K562 (cell line): ENCODE results near the gene SPTAN1. TPM values are rescaled to one million over a fixed set of nuclear protein-coding genes. Genes with fewer than 3 reads are reported as not detected.
A peak's percentile ranks its signal among the peaks of the same experiment; 100 is the strongest.

Source experiments
- ATAC-seq: fragments of 200-7000 bp; cut with Tn5 transposase; 3 replicates; pipeline ENCODE4 v1.9.1; 2020; ENCODE audit warnings: moderate library complexity
- BruUV-seq: library from RNA; stranded (reverse); fragments of 400-500 nt; replicated peaks from 2 replicates; lab custom pipeline; 2021; lab: Mats Ljungman, UMichigan
- CTCF ChIA-PET: fragments of 300-600 bp; formaldehyde crosslinking; extraction: SDS; loops from one replicate; lab custom pipeline; 2021; ENCODE audit warnings: low intra/inter-chr PET ratio; lab: Yijun Ruan, JAX
- POLR2A ChIA-PET: fragments of 300-600, 350-650 bp; sonication (Branson Sonifier 250); formaldehyde crosslinking; extraction: SDS; loops from one replicate; lab custom pipeline; 2021; ENCODE audit warnings: antibody characterized with exemption, inconsistent platforms; lab: Yijun Ruan, JAX
- DNase-seq, 4 experiments: peaks; one replicate each; pipeline versions ENCODE4 v3.0.0 to v3.0.0-alpha.2; 2011 to 2018; ENCODE audit warnings: low spot score in 3 of 4, mixed read lengths in 3 of 4; ENCODE audit errors: extremely low read depth in 1 of 4
- FAIRE-seq: peaks from 2 replicates; lab custom pipeline; 2011; peaks lifted over from hg19 to GRCh38; lab: Jason Lieb, UNC
- H2AFZ ChIP-seq: 2 replicates; pipeline ENCODE4 v1.6.0; 2011; ENCODE audit warnings: low read depth, low read length, control low read depth, inconsistent platforms
- H3K27ac ChIP-seq: fragments of 200-600 bp; 3 replicates; pipeline ENCODE4 v1.8.0; 2011; ENCODE audit warnings: low read depth, mild to moderate bottlenecking, control low read depth, inconsistent platforms, low read length, moderate library complexity, mixed read lengths; ENCODE audit errors: extremely low read depth
- H3K27me3 ChIP-seq, 2 experiments: fragments of 300-600 bp in 1 of 2; 2 replicates in 1 of 2; 3 replicates in 1 of 2; pipeline versions ENCODE4 v1.6.0 to v1.8.0; 2011; ENCODE audit warnings: inconsistent platforms in 2 of 2, low read length in 2 of 2, mild to moderate bottlenecking in 1 of 2, mixed read lengths in 1 of 2, moderate library complexity in 1 of 2; ENCODE audit not compliant: control insufficient read depth in 2 of 2, insufficient read depth in 2 of 2
- H3K36me3 ChIP-seq: fragments of 300-600 bp; 3 replicates; pipeline ENCODE4 v1.8.0; 2011; ENCODE audit warnings: mild to moderate bottlenecking, low read length, inconsistent platforms; ENCODE audit not compliant: control insufficient read depth, insufficient read depth
- H3K4me1 ChIP-seq, 2 experiments: fragments of 200-600 bp in 1 of 2; replicated peaks in 1 of 2; 2 replicates in 1 of 2; 3 replicates in 1 of 2; pipeline versions ENCODE4 v1.5.1 to v1.8.0; 2011; ENCODE audit warnings: inconsistent platforms in 2 of 2, low read length in 2 of 2, mild to moderate bottlenecking in 1 of 2, mixed read lengths in 1 of 2, moderate library complexity in 1 of 2; ENCODE audit not compliant: control insufficient read depth in 2 of 2, insufficient read depth in 2 of 2
- H3K4me2 ChIP-seq: 2 replicates; pipeline ENCODE4 v1.6.1; 2011; ENCODE audit warnings: low read length, control low read depth, inconsistent platforms, mixed read lengths; ENCODE audit not compliant: insufficient read depth
- H3K4me3 ChIP-seq: fragments of 200-600 bp; sonication (generic), shearing (Covaris generic); 2 replicates; pipeline ENCODE4 v1.5.1; 2016; ENCODE audit warnings: control low read depth, inconsistent platforms
- H3K79me2 ChIP-seq: fragments of 200-600 bp; 3 replicates; pipeline ENCODE4 v1.8.0; 2011; ENCODE audit warnings: low read length, inconsistent platforms; ENCODE audit not compliant: control insufficient read depth, insufficient read depth
- H3K9ac ChIP-seq, 2 experiments: 2 replicates each; pipeline versions ENCODE4 v1.6.0 to v1.6.1; 2011; ENCODE audit warnings: low read depth in 2 of 2, low read length in 2 of 2, control low read depth in 1 of 2, inconsistent platforms in 1 of 2, mild to moderate bottlenecking in 1 of 2, mixed read lengths in 1 of 2; ENCODE audit not compliant: insufficient read depth in 1 of 2
- H3K9me1 ChIP-seq: one replicate; pipeline ENCODE4 v1.6.0; 2011; ENCODE audit warnings: inconsistent platforms, mild to moderate bottlenecking, low read length, moderate library complexity; ENCODE audit not compliant: control insufficient read depth, insufficient read depth
- H3K9me3 ChIP-seq: replicated peaks from 2 replicates; pipeline ENCODE4 v1.5.1; 2011; ENCODE audit warnings: low read depth, low read length, inconsistent platforms; ENCODE audit not compliant: control insufficient read depth, insufficient read depth
- H4K20me1 ChIP-seq: replicated peaks from 2 replicates; pipeline ENCODE4 v1.6.1; 2011; ENCODE audit warnings: low read length, inconsistent platforms, mixed read lengths; ENCODE audit not compliant: control insufficient read depth, insufficient read depth
- DIDO1 ChIP-seq: fragments of 450-650 bp; IDR thresholded peaks from 2 replicates; pipeline ENCODE4 v1.6.1; 2016; ENCODE audit warnings: low read depth, missing biosample characterization, missing genetic modification characterization
- E2F3 ChIP-seq: fragments of 250-450 bp; sonication (Bioruptor Pico); IDR thresholded peaks from 2 replicates; pipeline ENCODE4 v1.4.0; 2020; ENCODE audit warnings: mild to moderate bottlenecking
- GMEB1 ChIP-seq: fragments of 250-450 bp; sonication (Bioruptor Pico); IDR thresholded peaks from 2 replicates; pipeline ENCODE4 v1.4.0; 2020; ENCODE audit warnings: mild to moderate bottlenecking
- KDM5B ChIP-seq: fragments of 200-600 bp; sonication (generic); IDR thresholded peaks from 2 replicates; pipeline ENCODE4 v1.6.1; 2012; ENCODE audit warnings: low read depth, mild to moderate bottlenecking, moderate library complexity, low read length, control low read depth, inconsistent platforms; ENCODE audit not compliant: insufficient replicate concordance
- MAZ ChIP-seq, 2 experiments: fragments of 450-650 bp in 1 of 2; sonication (generic) in 1 of 2; formaldehyde crosslinking; IDR thresholded peaks in 1 of 2; conservative IDR thresholded peaks in 1 of 2; 2 replicates each; pipeline versions ENCODE4 v1.4.0 to v1.5.0; 2020; ENCODE audit warnings: mild to moderate bottlenecking in 1 of 2, missing genetic modification reagents in 1 of 2
- MEIS2 ChIP-seq: fragments of 450-650 bp; IDR thresholded peaks from 2 replicates; pipeline ENCODE4 v1.6.1; 2014; ENCODE audit warnings: mild to moderate bottlenecking; ENCODE audit not compliant: partially characterized antibody
- PCBP1 ChIP-seq: fragments of 200-400 bp; formaldehyde crosslinking; IDR thresholded peaks from 2 replicates; pipeline ENCODE4 v1.6.1; 2018; ENCODE audit warnings: mild to moderate bottlenecking, low read depth, low read length; ENCODE audit not compliant: poor library complexity, severe bottlenecking
- RBFOX2 ChIP-seq: fragments of 200-400 bp; formaldehyde crosslinking; IDR thresholded peaks from 2 replicates; pipeline ENCODE4 v1.6.1; 2017; ENCODE audit warnings: low read depth, mild to moderate bottlenecking, low read length, moderate library complexity
- RNF2 ChIP-seq: sonication (generic); IDR thresholded peaks from 2 replicates; pipeline ENCODE4 v1.6.1; 2016
- TEAD1 ChIP-seq, 2 experiments: fragments of 450-650 bp in 1 of 2; sonication (generic) in 1 of 2; formaldehyde crosslinking; IDR thresholded peaks; 2 replicates each; pipeline versions ENCODE4 v1.4.0 to v1.8.0; 2020 to 2022; ENCODE audit warnings: mild to moderate bottlenecking in 2 of 2, missing genetic modification reagents in 1 of 2
- TEAD4 ChIP-seq, 2 experiments: sonication (generic) in 1 of 2; formaldehyde crosslinking in 1 of 2; IDR thresholded peaks; 2 replicates each; pipeline versions ENCODE4 v1.6.1 to v1.8.0; 2012 to 2022; ENCODE audit warnings: borderline replicate concordance in 1 of 2, inconsistent platforms in 1 of 2, low read length in 1 of 2, mild to moderate bottlenecking in 1 of 2, missing genetic modification reagents in 1 of 2
- TRIM25 ChIP-seq: fragments of 450-650 bp; IDR thresholded peaks from 2 replicates; pipeline ENCODE4 v1.7.0; 2016; ENCODE audit warnings: borderline replicate concordance
- U2AF2 ChIP-seq: fragments of 200-400 bp; formaldehyde crosslinking; optimal IDR thresholded peaks from 2 replicates; pipeline ENCODE3; 2017; ENCODE audit warnings: low read depth, mild to moderate bottlenecking, low read length
- ZNF431 ChIP-seq: sonication (generic); formaldehyde crosslinking; IDR thresholded peaks from 2 replicates; pipeline ENCODE4 v1.8.0; 2022; ENCODE audit warnings: mild to moderate bottlenecking, missing genetic modification reagents
- WGBS: fragments of 100-300 bp; shearing (Covaris generic); methylation state at CpG from one replicate; pipeline ENCODE4 v1.1.6; 2016; ENCODE audit warnings: low coverage, mixed read lengths; ENCODE audit not compliant: insufficient coverage; ENCODE audit errors: missing lambda C conversion rate; 5-methylcytosine and 5-hydroxymethylcytosine counted together
- in situ Hi-C: fragments of 300-500 bp; cut with MboI; formaldehyde crosslinking; loops from 4 replicates; pipeline ENCODE4 v1.15.0; 2018; ENCODE audit warnings: inconsistent platforms, mixed read lengths
- intact Hi-C: fragments of 100-400 bp; cut with micrococcal nuclease; formaldehyde crosslinking; loops from 2 replicates; pipeline ENCODE4 v1.14.2; 2022
- polyA plus RNA-seq, 8 experiments: library from polyadenylated mRNA; depleted of rRNA in 4 of 8; stranded (reverse) in 5 of 8; unstranded in 3 of 8; fragments of >200 nt; fragmentation: Nextera tagmentation in 2 of 8; fragmentation: Illumina TruSeq in 1 of 8; extraction: Ambion mirVana in 2 of 8; extraction: Trizol in 1 of 8; gene quantifications; 2 replicates each; pipeline versions ENCODE4 v1.2.1 to v1.2.3, GENCODE V29; 2011 to 2014; ENCODE audit warnings: inconsistent platforms in 1 of 8, missing spikeins in 1 of 8
- total RNA-seq, 7 experiments: library from RNA; depleted of rRNA in 6 of 7; stranded (reverse); fragments of >200 nt in 6 of 7; fragmentation: Illumina TruSeq in 2 of 7; extraction: Trizol in 2 of 7; gene quantifications; 2 replicates each; pipeline versions ENCODE4 v1.2.1 to v1.2.3, GENCODE V29; 2011 to 2021; ENCODE audit warnings: low replicate concordance in 1 of 7
- TF ChIP-seq, protein P1 (sequence below): fragments of 450-650 bp; formaldehyde crosslinking; IDR thresholded peaks from 2 replicates; pipeline ENCODE4 v1.4.0; 2022; ENCODE audit warnings: mild to moderate bottlenecking, moderate library complexity

The SPTAN1 gene
- total and polyA plus RNA-seq, 9 of the 15 experiments (the other 6 are each of a cell fraction or from before 2014, with no cell fraction given), result 1.5 to 13.5 (median 6.8) TPM

DNA sequence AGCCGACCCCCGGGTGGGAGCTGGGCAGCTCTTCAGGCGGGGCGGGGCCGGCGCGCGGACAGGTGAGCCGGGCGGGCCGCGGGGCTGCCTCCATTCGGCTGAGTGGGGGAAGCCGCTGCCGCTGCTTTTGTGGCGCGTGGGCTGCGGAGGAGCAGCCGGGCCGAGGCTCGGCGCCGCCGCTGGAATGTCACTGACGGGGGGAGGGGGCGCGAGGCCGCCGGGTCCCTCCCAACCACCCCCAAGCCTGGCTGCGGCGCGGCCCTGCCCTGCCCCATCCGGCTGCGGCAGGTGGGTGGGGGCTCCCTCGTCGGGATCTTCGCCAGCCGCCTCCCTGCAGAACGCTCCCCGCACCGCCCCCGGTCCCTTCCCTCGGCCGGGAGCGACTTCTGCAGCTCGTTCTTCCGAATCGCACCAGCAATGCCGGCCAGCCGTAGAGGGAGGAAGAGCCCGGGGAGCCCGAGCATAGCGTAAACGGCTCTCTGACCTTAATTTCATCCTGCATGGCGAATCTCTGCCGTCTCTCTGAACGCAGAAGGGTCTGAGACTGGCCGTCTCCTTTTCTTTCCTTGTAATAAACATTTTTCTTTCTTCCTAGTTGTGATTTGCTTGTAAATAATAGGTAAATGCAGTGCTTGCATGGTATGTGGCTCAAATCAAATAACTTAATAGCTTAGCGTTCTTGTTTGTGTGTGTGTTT, 505 bp downstream of the SPTAN1 start:
- no peak for FAIRE-seq
- Histone ChIP-seq H2AFZ (peak overlapping the region; percentile 90), H3K4me1 (peaks cover 20% of the 10 kb centered on the region in 2 experiments), H3K9me3 (no peaks in the 10 kb centered on the region), H3K27me3 (peaks cover 4 to 9% of the 10 kb centered on the region in 2 experiments; a peak in 2 of 5 replicates), H3K27ac (peak overlapping the region; percentile 48; the same call in 1 of the 3 replicates), H3K36me3 (no peaks in the 10 kb centered on the region), H3K4me2 (peak overlapping the region; percentile 72), H3K9me1 (no peaks in the 10 kb centered on the region), H3K4me3 (peak overlapping the region; percentile 60), H4K20me1 (peaks cover under 1% of the 10 kb centered on the region; the same call in 1 of the 2 replicates), H3K79me2 (no peaks in the 10 kb centered on the region), H3K9ac (peak overlapping the region; percentile 46 to 89; a peak in 3 of 4 replicates)
- in situ Hi-C loops (no loop called here), intact Hi-C loops (loop anchor here (5.0 to 10.0 kb wide), 3 partner anchors 51 to 188 kb away; partner anchors contain the start of gene GLE1)
- CTCF ChIA-PET, result no interaction called here
- no TSS peak for BruUV-seq
- POLR2A ChIA-PET, result interaction anchor here (0.6 to 3.6 kb wide), 8 partner anchors 9 to 67 kb away, joined by 3 to 27 read pairs (median 4); partner anchors contain the start of gene GLE1
- ATAC-seq, result peak; percentile 44
- 2% methylated on average over 16 of the region's 59 CpGs for WGBS
- DNase-seq, result peak; percentile 52 to 80 (median 68)
- TF ChIP-seq KDM5B (peak; percentile 11), TRIM25 (no peak), PCBP1 (peak; percentile 73), RNF2 (peak; percentile 46; the same call in 1 of the 2 replicates), U2AF2 (no peak), GMEB1 (CRISPR knock-in tag) (no peak), ZNF431 (no peak), E2F3 (no peak), TEAD4 (IDR thresholded peaks at IDR 0.05; ENCODE audit: low read length) (no peak; the same call in 1 of the 2 replicates), TEAD4 (CRISPR knock-in tag; IDR thresholded peaks at IDR 0.05; ENCODE audit: borderline replicate concordance) (no peak), RBFOX2 (peak; percentile 24; the same call in 1 of the 2 replicates), MAZ (CRISPR knock-in tag; conservative IDR thresholded peaks at IDR 0.05 in 1 of 2, IDR thresholded peaks at IDR 0.05 in 1 of 2) (peak in 1 of 2 experiments; percentile 8; a peak in 1 of 4 replicates), TEAD1 (CRISPR knock-in tag; IDR thresholded peaks at IDR 0.05) (peak in 1 of 2 experiments; percentile 69; a peak in 1 of 4 replicates), MEIS2 (peak; percentile 0), DIDO1 (tag) (no peak)
- TF ChIP-seq, protein P1, sequence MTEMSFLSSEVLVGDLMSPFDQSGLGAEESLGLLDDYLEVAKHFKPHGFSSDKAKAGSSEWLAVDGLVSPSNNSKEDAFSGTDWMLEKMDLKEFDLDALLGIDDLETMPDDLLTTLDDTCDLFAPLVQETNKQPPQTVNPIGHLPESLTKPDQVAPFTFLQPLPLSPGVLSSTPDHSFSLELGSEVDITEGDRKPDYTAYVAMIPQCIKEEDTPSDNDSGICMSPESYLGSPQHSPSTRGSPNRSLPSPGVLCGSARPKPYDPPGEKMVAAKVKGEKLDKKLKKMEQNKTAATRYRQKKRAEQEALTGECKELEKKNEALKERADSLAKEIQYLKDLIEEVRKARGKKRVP (CRISPR knock-in tag), result no peak
